Breast epithelium (tissue), 4 donors: ENCODE results near the gene AKAIN1. TPM values are rescaled to one million over a fixed set of nuclear protein-coding genes. Genes with fewer than 3 reads are reported as not detected.

ENCODE experiments used
- DNase-seq, 2 donors: peaks; one replicate each; pipeline ENCODE4 v3.0.0-alpha.2; 2019; ENCODE audit warnings: low spot score in 2 of 2
- H3K27ac ChIP-seq, 2 donors: fragments of 200-600 bp; sonication (generic) in 1 of 2; one replicate each; pipeline ENCODE4 v1.5.1; 2016 to 2019; ENCODE audit warnings: mild to moderate bottlenecking in 1 of 2
- H3K27me3 ChIP-seq, 2 donors: fragments of 200-600 bp; sonication (generic) in 1 of 2; one replicate each; pipeline versions ENCODE4 v1.5.1 to v1.6.0; 2017 to 2019; ENCODE audit warnings: control low read depth in 1 of 2, mild to moderate bottlenecking in 1 of 2
- H3K36me3 ChIP-seq: fragments of 200-600 bp; one replicate; pipeline ENCODE4 v1.5.1; 2019
- H3K4me1 ChIP-seq, 2 donors: fragments of 200-600 bp; sonication (generic); one replicate each; pipeline ENCODE4 v1.5.1; 2016 to 2019; ENCODE audit warnings: control low read depth in 1 of 2
- H3K4me3 ChIP-seq, 3 donors: fragments of 200-600 bp; sonication (generic); 1 replicate in 2 of 3; 2 replicates in 1 of 3; pipeline ENCODE4 v1.5.1; 2016 to 2019; ENCODE audit warnings: mild to moderate bottlenecking in 3 of 3, moderate library complexity in 2 of 3
- H3K9me3 ChIP-seq, 2 donors: fragments of 200-600 bp; sonication (generic) in 1 of 2; one replicate each; pipeline ENCODE4 v1.5.1; 2016 to 2019; ENCODE audit warnings: control low read depth in 1 of 2
- POLR2A ChIP-seq: fragments of 450-650 bp; IDR thresholded peaks from one replicate; pipeline ENCODE4 v1.6.1; 2016; ENCODE audit warnings: antibody characterized with exemption, mild to moderate bottlenecking, moderate library complexity
- POLR2AphosphoS5 ChIP-seq, 3 donors: sonication (generic); formaldehyde crosslinking; IDR thresholded peaks; one replicate each; pipeline ENCODE4 v1.6.1; 2017; ENCODE audit warnings: antibody characterized with exemption in 3 of 3
- intact Hi-C: fragments of 100-400 bp; cut with DNase I; formaldehyde crosslinking; loops from one replicate; pipeline ENCODE4 v1.15.1; 2023; ENCODE audit warnings: low total_unique reads
- total RNA-seq, 3 donors: library from RNA; depleted of rRNA; stranded (reverse); fragments of >200 nt; gene quantifications; one replicate each; pipeline ENCODE4 v1.1.0, GENCODE V29; 2016
- TF ChIP-seq, protein P1 (sequence below), 3 donors: fragments of 450-650 bp; IDR thresholded peaks; one replicate each; pipeline ENCODE4 v1.5.1; 2016 to 2017; ENCODE audit warnings: antibody characterized with exemption in 3 of 3, mild to moderate bottlenecking in 3 of 3, moderate library complexity in 3 of 3

The AKAIN1 gene
- total RNA-seq, 3 donors from 2014 or later, result not detected

DNA sequence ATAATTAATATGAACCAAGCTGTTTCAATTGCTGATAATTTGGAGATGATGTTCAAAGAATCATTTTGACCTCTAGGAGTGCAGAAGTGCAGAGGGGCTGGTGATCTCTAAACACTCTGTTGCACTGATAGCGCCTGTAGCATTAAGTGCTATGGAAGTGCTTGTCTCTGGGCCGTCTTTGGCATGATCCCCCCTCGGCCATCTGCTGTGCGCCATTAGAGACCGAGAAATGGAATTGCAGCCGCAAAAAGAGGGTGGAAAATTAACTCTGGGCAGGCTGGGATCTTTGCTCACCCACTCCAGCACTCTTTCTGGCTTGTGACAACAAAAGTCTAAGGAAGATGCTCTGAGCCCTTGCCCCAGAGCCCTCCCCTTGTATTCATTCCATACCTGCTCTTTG lies 23.4 kb downstream of the AKAIN1 start:
- no peaks in the 10 kb centered on the region for H3K4me1 ChIP-seq
- no peak overlapping the region for H3K4me3 ChIP-seq
- no peak overlapping the region for H3K27ac ChIP-seq
- no peaks in the 10 kb centered on the region for H3K9me3 ChIP-seq
- no peaks in the 10 kb centered on the region for H3K27me3 ChIP-seq
- intact Hi-C loops, result loop anchor here (5.0 kb wide), 1 partner anchor 784 kb away; no protein-coding TSS in a partner anchor
- H3K36me3 ChIP-seq, result no peaks in the 10 kb centered on the region
- DNase-seq, result no peak
- TF ChIP-seq, protein P1, sequence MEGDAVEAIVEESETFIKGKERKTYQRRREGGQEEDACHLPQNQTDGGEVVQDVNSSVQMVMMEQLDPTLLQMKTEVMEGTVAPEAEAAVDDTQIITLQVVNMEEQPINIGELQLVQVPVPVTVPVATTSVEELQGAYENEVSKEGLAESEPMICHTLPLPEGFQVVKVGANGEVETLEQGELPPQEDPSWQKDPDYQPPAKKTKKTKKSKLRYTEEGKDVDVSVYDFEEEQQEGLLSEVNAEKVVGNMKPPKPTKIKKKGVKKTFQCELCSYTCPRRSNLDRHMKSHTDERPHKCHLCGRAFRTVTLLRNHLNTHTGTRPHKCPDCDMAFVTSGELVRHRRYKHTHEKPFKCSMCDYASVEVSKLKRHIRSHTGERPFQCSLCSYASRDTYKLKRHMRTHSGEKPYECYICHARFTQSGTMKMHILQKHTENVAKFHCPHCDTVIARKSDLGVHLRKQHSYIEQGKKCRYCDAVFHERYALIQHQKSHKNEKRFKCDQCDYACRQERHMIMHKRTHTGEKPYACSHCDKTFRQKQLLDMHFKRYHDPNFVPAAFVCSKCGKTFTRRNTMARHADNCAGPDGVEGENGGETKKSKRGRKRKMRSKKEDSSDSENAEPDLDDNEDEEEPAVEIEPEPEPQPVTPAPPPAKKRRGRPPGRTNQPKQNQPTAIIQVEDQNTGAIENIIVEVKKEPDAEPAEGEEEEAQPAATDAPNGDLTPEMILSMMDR (IDR thresholded peaks at IDR 0.05), result no peak
- TF ChIP-seq POLR2A, result no peak

DNA sequence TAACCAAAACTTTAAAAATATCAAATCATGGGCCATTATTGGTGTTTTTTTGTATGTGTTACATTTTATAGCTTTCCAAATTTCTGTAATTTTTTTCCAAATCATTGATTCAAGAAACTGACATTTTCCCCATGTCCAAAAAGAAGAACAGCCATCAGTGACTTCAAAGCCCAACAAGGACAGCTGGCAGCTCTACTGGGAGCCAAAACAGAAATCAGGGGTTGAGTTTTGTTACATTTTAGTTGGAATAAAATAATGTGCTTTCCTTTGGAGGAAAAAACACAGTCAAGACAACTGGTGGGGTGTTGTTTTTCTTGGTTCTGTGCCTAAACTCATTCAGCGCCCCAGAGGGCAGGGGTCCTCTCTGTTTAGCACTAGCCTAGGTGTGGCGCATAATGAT lies 23.8 kb downstream of the AKAIN1 start:
- Histone ChIP-seq H3K27me3 (no peaks in the 10 kb centered on the region), H3K4me3 (no peak overlapping the region), H3K9me3 (no peaks in the 10 kb centered on the region), H3K4me1 (no peaks in the 10 kb centered on the region), H3K27ac (no peak overlapping the region), H3K36me3 (no peaks in the 10 kb centered on the region)
- no peak for DNase-seq
- TF ChIP-seq POLR2AphosphoS5 (IDR thresholded peaks at IDR 0.05), result no peak
- TF ChIP-seq, protein P1 (IDR thresholded peaks at IDR 0.05), result no peak
- no peak for TF ChIP-seq POLR2A
- intact Hi-C loops, result loop anchor here (5.0 kb wide), 1 partner anchor 784 kb away; no protein-coding TSS in a partner anchor

DNA sequence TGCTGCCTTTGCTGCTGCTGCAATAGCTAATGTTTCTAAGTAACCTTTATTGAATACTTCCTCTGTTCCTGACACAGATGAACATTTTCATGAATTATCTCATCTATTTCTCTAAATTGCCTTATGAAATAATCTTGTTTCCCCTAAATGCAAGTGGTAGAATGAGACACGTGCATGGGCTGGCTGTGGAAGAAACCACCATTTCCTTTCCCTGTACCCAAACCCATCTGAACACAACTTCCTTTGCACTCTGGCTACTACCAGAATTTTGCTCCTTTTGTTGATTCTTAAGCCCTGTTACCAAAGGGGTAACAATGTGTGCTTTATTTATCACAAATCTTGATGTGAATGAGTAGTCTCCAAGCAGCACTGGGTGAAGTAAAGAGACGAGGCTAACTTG lies 29.2 kb downstream of the AKAIN1 start:
- intact Hi-C loops, result no loop called here
- no peak for DNase-seq

DNA sequence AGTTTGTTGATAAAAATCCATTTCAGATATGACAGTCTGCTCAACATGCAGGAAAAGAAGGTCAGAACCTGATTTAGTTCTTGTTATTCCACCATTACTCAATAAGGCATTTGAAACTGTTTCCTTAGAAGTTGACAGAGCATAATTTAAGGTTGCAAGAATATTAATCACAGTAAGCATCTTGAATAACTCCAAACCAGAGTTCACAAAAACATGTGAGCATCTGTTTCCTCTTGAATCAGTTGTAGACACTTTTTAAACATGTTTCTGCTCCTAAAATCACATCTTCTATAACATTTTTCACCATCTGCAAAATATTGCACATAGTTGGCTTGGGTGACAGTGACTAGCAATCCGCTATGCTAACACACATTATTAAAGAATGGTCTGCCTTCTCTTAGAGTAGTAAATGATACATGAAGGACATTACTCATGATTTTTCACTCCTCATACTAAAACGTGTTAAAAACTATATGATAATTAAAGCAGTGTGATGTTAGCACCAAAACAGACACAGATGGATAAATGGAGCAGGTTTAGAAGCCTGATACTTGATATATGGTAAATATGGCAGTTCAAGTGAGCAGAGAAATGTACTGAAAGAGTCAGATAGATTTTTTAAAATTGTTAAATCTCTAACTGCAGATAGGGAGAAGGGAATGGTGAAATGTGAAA lies 30.3 kb downstream of the AKAIN1 start:
- Histone ChIP-seq H3K27ac (no peak overlapping the region), H3K4me1 (no peaks in the 10 kb centered on the region), H3K4me3 (no peak overlapping the region), H3K36me3 (no peaks in the 10 kb centered on the region), H3K27me3 (no peaks in the 10 kb centered on the region), H3K9me3 (no peaks in the 10 kb centered on the region)
- no peak for DNase-seq
- no peak for TF ChIP-seq POLR2A
- no peak for TF ChIP-seq POLR2AphosphoS5 (IDR thresholded peaks at IDR 0.05)
- TF ChIP-seq, protein P1 (IDR thresholded peaks at IDR 0.05), result no peak
- intact Hi-C loops, result no loop called here

More for the DNA sequence above, 29.2 kb downstream of the AKAIN1 start:
- Histone ChIP-seq H3K27me3 (no peaks in the 10 kb centered on the region), H3K4me1 (no peaks in the 10 kb centered on the region), H3K36me3 (no peaks in the 10 kb centered on the region), H3K27ac (no peak overlapping the region), H3K4me3 (no peak overlapping the region), H3K9me3 (no peaks in the 10 kb centered on the region)
- no peak for TF ChIP-seq POLR2A
- TF ChIP-seq, protein P1 (IDR thresholded peaks at IDR 0.05), result no peak

DNA sequence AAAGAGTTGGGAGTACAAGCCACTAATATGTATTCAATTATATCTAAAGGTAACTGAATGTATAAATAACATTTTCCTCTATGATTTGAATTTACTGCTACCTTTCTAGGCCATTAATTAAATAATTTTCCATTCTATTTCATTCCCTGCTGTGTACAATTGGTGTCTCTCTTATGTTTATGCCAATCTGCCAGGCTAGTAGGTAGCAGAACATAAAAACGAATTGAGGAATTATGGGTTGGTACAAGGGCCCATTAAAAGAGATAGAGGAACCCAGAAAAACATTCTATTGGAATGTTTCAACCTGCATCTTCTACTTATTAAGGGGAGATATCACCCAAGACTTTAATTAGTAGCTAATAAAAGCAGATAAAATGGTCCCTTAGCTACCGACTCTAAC lies 32.2 kb downstream of the AKAIN1 start:
- no peaks in the 10 kb centered on the region for H3K36me3 ChIP-seq
- H3K27ac ChIP-seq, result no peak overlapping the region
- no peaks in the 10 kb centered on the region for H3K9me3 ChIP-seq
- H3K27me3 ChIP-seq, result no peaks in the 10 kb centered on the region
- TF ChIP-seq, protein P1 (IDR thresholded peaks at IDR 0.05), result no peak
- DNase-seq, result no peak
- no peaks in the 10 kb centered on the region for H3K4me1 ChIP-seq
- intact Hi-C loops, result no loop called here
- H3K4me3 ChIP-seq, result no peak overlapping the region
